CD4-positive, alpha-beta T cell treated with Interferon alpha-2 for 1 hour (primary cell): ENCODE data around the gene PPP1CC.
"Not testable (repeated sequence)": the region's sequence is repeated elsewhere in the genome, so short reads cannot be mapped to it uniquely, and the experiment has no call there.

Experiments
- DNase-seq, 2 donors: peaks; one replicate each; pipeline ENCODE4 v3.0.0-alpha.2; 2020 to 2022

The PPP1CC gene

GRCh38 chr12:110742718-110743570 is at the start of gene PPP1CC:
Gene PPP1CC, minus strand, starts transcription at chr12:110742891. Its CDS starts 184 bp downstream, at chr12:110742707.
- peak; percentile 94 to 96 for DNase-seq

- no peak for DNase-seq
Measured at GRCh38 chr12:110791589-110791988, 48.9 kb upstream of the PPP1CC start.

- DNase-seq: no peak
Measured at GRCh38 chr12:110790301-110790700, 47.6 kb upstream of the PPP1CC start.

GRCh38 chr12:110786012-110786411 is 43.3 kb upstream of the PPP1CC start:
- DNase-seq: no peak

- DNase-seq: no peak
Measured at GRCh38 chr12:110785240-110785639, 42.5 kb upstream of the PPP1CC start.

- no peak for DNase-seq
Measured at GRCh38 chr12:110782922-110783321, 40.2 kb upstream of the PPP1CC start.

GRCh38 chr12:110782094-110782493 is 39.4 kb upstream of the PPP1CC start:
- DNase-seq: no peak

GRCh38 chr12:110780448-110780847 is 37.8 kb upstream of the PPP1CC start:
- DNase-seq: peak; percentile 39 to 72

GRCh38 chr12:110778833-110779577 is 36.3 kb upstream of the PPP1CC start:
- no peak for DNase-seq

- DNase-seq: peak; percentile 16 to 58
Measured at GRCh38 chr12:110776410-110776809, 33.7 kb upstream of the PPP1CC start.

- no peak for DNase-seq
Measured at GRCh38 chr12:110775997-110776396, 33.3 kb upstream of the PPP1CC start.

- no peak for DNase-seq
Measured at GRCh38 chr12:110774824-110775223, 32.1 kb upstream of the PPP1CC start.

- DNase-seq: no peak
Measured at GRCh38 chr12:110768960-110769359, 26.3 kb upstream of the PPP1CC start.

GRCh38 chr12:110767863-110768262 is 25.2 kb upstream of the PPP1CC start:
- DNase-seq: no peak

- no peak for DNase-seq
Measured at GRCh38 chr12:110766311-110767154, 23.8 kb upstream of the PPP1CC start.

GRCh38 chr12:110765572-110765971 is 22.9 kb upstream of the PPP1CC start:
- not testable (repeated sequence) for DNase-seq

GRCh38 chr12:110765111-110765510 is 22.4 kb upstream of the PPP1CC start:
- no peak for DNase-seq

- no peak for DNase-seq
Measured at GRCh38 chr12:110763583-110763982, 20.9 kb upstream of the PPP1CC start.

- no peak for DNase-seq
Measured at GRCh38 chr12:110762891-110763290, 20.2 kb upstream of the PPP1CC start.

GRCh38 chr12:110760204-110760609 is 17.5 kb upstream of the PPP1CC start:
- DNase-seq: no peak

- no peak for DNase-seq
Measured at GRCh38 chr12:110758922-110759321, 16.2 kb upstream of the PPP1CC start.

- no peak for DNase-seq
Measured at GRCh38 chr12:110756611-110757010, 13.9 kb upstream of the PPP1CC start.
